T47D (cell line): ENCODE measurements around the gene NCOA1.
"Not testable (repeated sequence)": the region's sequence is repeated elsewhere in the genome, so short reads cannot be mapped to it uniquely, and the experiment has no call there.

Source experiments
- DNase-seq, 2 experiments: peaks; one replicate each; pipeline versions ENCODE4 v3.0.0 to v3.0.0-alpha.2; 2011 to 2012; ENCODE audit warnings: low read depth in 1 of 2, low spot score in 1 of 2
- JUND ChIP-seq: IDR thresholded peaks from 2 replicates; pipeline ENCODE4 v1.6.1; 2012; ENCODE audit warnings: low read depth
- in situ Hi-C: cut with HindIII; loops from 2 replicates; pipeline ENCODE4 v1.10.0; 2016; ENCODE audit warnings: low sequenced_read_pairs, low pct_unique_long_range_greater_than_20kb

Gene NCOA1

GRCh38 chr2:24592441-24593100, 101.5 kb downstream of the NCOA1 start:
- DNase-seq, result no peak
- in situ Hi-C loops, result no loop called here
- TF ChIP-seq JUND, result no peak

GRCh38 chr2:24594283-24594682, 103.2 kb downstream of the NCOA1 start:
- in situ Hi-C loops, result no loop called here
- no peak for DNase-seq
- no peak for TF ChIP-seq JUND

- no peak for TF ChIP-seq JUND
- in situ Hi-C loops, result no loop called here
Measured at GRCh38 chr2:24597181-24597870, 106.3 kb downstream of the NCOA1 start.

GRCh38 chr2:24600140-24600539, 109.1 kb downstream of the NCOA1 start:
- DNase-seq, in situ Hi-C loops: not testable (repeated sequence)

More at GRCh38 chr2:24597181-24597870, 106.3 kb downstream of the NCOA1 start:
- no peak for DNase-seq

GRCh38 chr2:24611631-24612030, 120.6 kb downstream of the NCOA1 start:
- no peak for TF ChIP-seq JUND
- in situ Hi-C loops, result no loop called here
- no peak for DNase-seq

GRCh38 chr2:24613154-24613814, 122.2 kb downstream of the NCOA1 start:
- in situ Hi-C loops, result no loop called here
- no peak for TF ChIP-seq JUND
- peak in 1 of 2 experiments; percentile 72 for DNase-seq

- in situ Hi-C loops, result no loop called here
- DNase-seq, result no peak
- TF ChIP-seq JUND, result no peak
Measured at GRCh38 chr2:24616616-24617015, 125.6 kb downstream of the NCOA1 start.

- in situ Hi-C loops, result no loop called here
- no peak for TF ChIP-seq JUND
- DNase-seq, result no peak
Measured at GRCh38 chr2:24617424-24617823, 126.4 kb downstream of the NCOA1 start.

- in situ Hi-C loops, result no loop called here
- no peak for TF ChIP-seq JUND
- DNase-seq, result no peak
Measured at GRCh38 chr2:24618144-24618543, 127.1 kb downstream of the NCOA1 start.

- no peak for DNase-seq
Measured at GRCh38 chr2:24618680-24619079, 127.6 kb downstream of the NCOA1 start.

GRCh38 chr2:24620936-24621335, 129.9 kb downstream of the NCOA1 start:
- in situ Hi-C loops, result no loop called here
- no peak for DNase-seq
- TF ChIP-seq JUND, result no peak

More at GRCh38 chr2:24618680-24619079, 127.6 kb downstream of the NCOA1 start:
- in situ Hi-C loops, result no loop called here
- no peak for TF ChIP-seq JUND

- in situ Hi-C loops, result no loop called here
- DNase-seq, result no peak
- no peak for TF ChIP-seq JUND
Measured at GRCh38 chr2:24621779-24622538, 130.9 kb downstream of the NCOA1 start.

GRCh38 chr2:24623535-24623934, 132.5 kb downstream of the NCOA1 start:
- TF ChIP-seq JUND, result no peak
- DNase-seq, result no peak
- in situ Hi-C loops, result no loop called here
